ENCODE data around the gene ADD1.

- TF ChIP-seq, protein P1, sequence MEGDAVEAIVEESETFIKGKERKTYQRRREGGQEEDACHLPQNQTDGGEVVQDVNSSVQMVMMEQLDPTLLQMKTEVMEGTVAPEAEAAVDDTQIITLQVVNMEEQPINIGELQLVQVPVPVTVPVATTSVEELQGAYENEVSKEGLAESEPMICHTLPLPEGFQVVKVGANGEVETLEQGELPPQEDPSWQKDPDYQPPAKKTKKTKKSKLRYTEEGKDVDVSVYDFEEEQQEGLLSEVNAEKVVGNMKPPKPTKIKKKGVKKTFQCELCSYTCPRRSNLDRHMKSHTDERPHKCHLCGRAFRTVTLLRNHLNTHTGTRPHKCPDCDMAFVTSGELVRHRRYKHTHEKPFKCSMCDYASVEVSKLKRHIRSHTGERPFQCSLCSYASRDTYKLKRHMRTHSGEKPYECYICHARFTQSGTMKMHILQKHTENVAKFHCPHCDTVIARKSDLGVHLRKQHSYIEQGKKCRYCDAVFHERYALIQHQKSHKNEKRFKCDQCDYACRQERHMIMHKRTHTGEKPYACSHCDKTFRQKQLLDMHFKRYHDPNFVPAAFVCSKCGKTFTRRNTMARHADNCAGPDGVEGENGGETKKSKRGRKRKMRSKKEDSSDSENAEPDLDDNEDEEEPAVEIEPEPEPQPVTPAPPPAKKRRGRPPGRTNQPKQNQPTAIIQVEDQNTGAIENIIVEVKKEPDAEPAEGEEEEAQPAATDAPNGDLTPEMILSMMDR (CRISPR knock-in tag; IDR thresholded peaks at IDR 0.05) = no peak
- TF ChIP-seq POLR2AphosphoS5 (IDR thresholded peaks at IDR 0.05; ENCODE audit: low read depth, low read length) (no peak), HNRNPL (IDR thresholded peaks at IDR 0.05; ENCODE audit: low read depth, low read length) (no peak), ZZZ3 (CRISPR knock-in tag; IDR thresholded peaks at IDR 0.05; ENCODE audit: borderline replicate concordance) (no peak), ATF7 (IDR thresholded peaks at IDR 0.05) (no peak), ATF7 (CRISPR knock-in tag; IDR thresholded peaks at IDR 0.05) (no peak), POLR2A (IDR thresholded peaks at IDR 0.05; ENCODE audit: insufficient read depth in 1 of 2, low read depth in 2 of 2, low read length in 2 of 2) (no peak), ZNF12 (CRISPR knock-in tag; IDR thresholded peaks at IDR 0.05) (no peak), ETV6 (CRISPR knock-in tag; conservative IDR thresholded peaks at IDR 0.05) (no peak), RFX5 (IDR thresholded peaks at IDR 0.05; ENCODE audit: low read depth, low read length) (no peak)
Observed at GRCh38 chr4:2795893-2796848, 47.5 kb upstream of the ADD1 start.
